CD4-positive, CD25-positive, alpha-beta regulatory T cell (primary cell): ENCODE measurements around the gene PPP2R5C. TPM values are rescaled to one million over a fixed set of nuclear protein-coding genes. Genes with fewer than 3 reads are reported as not detected.
A peak's percentile ranks its signal among the peaks of the same experiment; 100 is the strongest.

Experiments used
- ATAC-seq, 2 donors: fragments of 150-1000 bp; cut with Tn5 transposase; one replicate each; pipeline ENCODE4 v1.10.0; 2021; ENCODE audit warnings: low read depth in 2 of 2, moderate number of reproducible peaks in 2 of 2, moderate library complexity in 1 of 2
- DNase-seq, 3 donors: peaks; one replicate each; pipeline versions ENCODE4 v3.0.0 to v3.0.0-alpha.2; 2012 to 2022; ENCODE audit warnings: mixed read lengths in 1 of 3
- H3K27ac ChIP-seq: one replicate; pipeline ENCODE4 v1.7.0; 2013; ENCODE audit warnings: mild to moderate bottlenecking, low read length; ENCODE audit not compliant: insufficient read depth, poor library complexity, severe bottlenecking
- H3K27me3 ChIP-seq: one replicate; pipeline ENCODE4 v1.7.0; 2013; ENCODE audit warnings: low read length; ENCODE audit not compliant: control insufficient read depth, insufficient read depth
- H3K36me3 ChIP-seq: one replicate; pipeline ENCODE4 v1.7.0; 2013; ENCODE audit warnings: mild to moderate bottlenecking, low read length, moderate library complexity; ENCODE audit not compliant: control insufficient read depth, insufficient read depth
- H3K4me1 ChIP-seq: 2 replicates; pipeline ENCODE4 v1.7.0; 2013; ENCODE audit warnings: mild to moderate bottlenecking, low read length; ENCODE audit not compliant: insufficient read depth, control insufficient read depth, poor library complexity, severe bottlenecking
- H3K4me3 ChIP-seq: one replicate; pipeline ENCODE4 v1.7.0; 2013; ENCODE audit warnings: low read depth, mild to moderate bottlenecking, low read length, moderate library complexity
- H3K9me3 ChIP-seq, 2 experiments: 1 replicate in 1 of 2; 2 replicates in 1 of 2; pipeline ENCODE4 v1.7.0; 2013; ENCODE audit warnings: low read length in 2 of 2, mild to moderate bottlenecking in 1 of 2, moderate library complexity in 1 of 2; ENCODE audit not compliant: control insufficient read depth in 2 of 2
- H3K27ac Mint-ChIP-seq, 3 donors: one replicate each; pipeline ENCODE4 v1.8.0; 2020 to 2022; ENCODE audit warnings: mild to moderate bottlenecking in 3 of 3, mixed read lengths in 3 of 3, moderate library complexity in 2 of 3
- H3K27me3 Mint-ChIP-seq: one replicate; pipeline ENCODE4 v1.8.0; 2022; ENCODE audit warnings: mild to moderate bottlenecking, mixed read lengths
- H3K36me3 Mint-ChIP-seq: one replicate; pipeline ENCODE4 v1.8.0; 2020; ENCODE audit warnings: mixed read lengths
- H3K4me1 Mint-ChIP-seq, 4 donors: one replicate each; pipeline ENCODE4 v1.8.0; 2020 to 2022; ENCODE audit warnings: mixed read lengths in 4 of 4, mild to moderate bottlenecking in 1 of 4
- H3K4me3 Mint-ChIP-seq, 4 donors: one replicate each; pipeline ENCODE4 v1.8.0; 2020 to 2022; ENCODE audit warnings: mild to moderate bottlenecking in 4 of 4, mixed read lengths in 4 of 4, moderate library complexity in 3 of 4
- H3K9me3 Mint-ChIP-seq, 7 donors: one replicate each; pipeline ENCODE4 v1.8.0; 2020 to 2022; ENCODE audit warnings: mixed read lengths in 7 of 7, mild to moderate bottlenecking in 3 of 7, moderate library complexity in 2 of 7
- polyA plus RNA-seq, 4 donors: library from polyadenylated mRNA; unstranded; fragments of 300-500 nt; fragmentation: Illumina TruSeq; gene quantifications; one replicate each; pipeline ENCODE4 v1.2.3, GENCODE V29; 2021
- total RNA-seq: library from RNA; stranded (reverse); gene quantifications from one replicate; pipeline ENCODE4 v1.2.3, GENCODE V29; 2022

Gene PPP2R5C
- total and polyA plus RNA-seq, 5 donors from 2014 or later, result 244 to 650 (median 282) TPM

DNA sequence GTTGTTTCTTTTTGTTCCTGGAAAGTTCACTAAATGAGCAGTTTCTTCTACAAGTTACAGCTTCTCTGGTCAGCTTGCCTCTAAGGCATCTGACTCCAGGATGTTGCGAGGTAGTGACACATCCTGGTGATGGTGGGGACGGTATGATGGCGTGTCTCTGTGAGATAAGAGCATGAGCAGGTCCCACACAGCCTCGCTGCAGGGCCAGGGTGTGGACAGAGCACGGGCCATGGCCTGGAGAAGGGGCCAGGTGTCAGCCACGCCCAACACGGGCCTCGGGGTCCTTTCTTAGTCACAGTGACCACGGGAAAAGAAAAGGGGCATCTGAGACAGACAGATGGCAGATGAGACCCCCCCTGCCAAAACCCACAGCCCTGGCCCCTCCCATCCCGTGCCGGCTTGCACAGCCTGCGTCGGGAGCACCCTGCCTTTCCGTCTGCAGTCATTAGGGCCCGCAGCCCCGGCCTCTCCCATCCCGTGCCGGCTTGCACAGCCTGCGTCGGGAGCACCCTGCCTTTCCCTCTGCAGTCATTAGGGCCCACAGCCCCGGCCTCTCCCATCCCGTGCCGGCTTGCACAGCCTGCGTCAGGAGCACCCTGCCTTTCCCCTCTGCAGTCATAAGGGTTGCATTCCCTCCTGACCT lies 123.5 kb downstream of the PPP2R5C start:
- peaks cover 0 to 3% of the 10 kb centered on the region in 2 experiments for H3K9me3 ChIP-seq
- no peak for ATAC-seq
- no peak overlapping the region for H3K4me3 ChIP-seq
- DNase-seq, result peak in 1 of 3 donors; percentile 30
- H3K27ac ChIP-seq, result no peak overlapping the region
- H3K27me3 ChIP-seq, result no peaks in the 10 kb centered on the region
- Mint-ChIP-seq H3K9me3 (no peaks in the 10 kb centered on the region), H3K27me3 (no peaks in the 10 kb centered on the region), H3K4me3 (no peak overlapping the region), H3K36me3 (peaks cover 47% of the 10 kb centered on the region), H3K4me1 (peaks cover 4 to 29% (median 8%) of the 10 kb centered on the region in 4 donors), H3K27ac (peak overlapping the region in 2 of 3 donors; percentile 58 to 76)
- no peaks in the 10 kb centered on the region for H3K4me1 ChIP-seq
- peaks cover 86% of the 10 kb centered on the region for H3K36me3 ChIP-seq

DNA sequence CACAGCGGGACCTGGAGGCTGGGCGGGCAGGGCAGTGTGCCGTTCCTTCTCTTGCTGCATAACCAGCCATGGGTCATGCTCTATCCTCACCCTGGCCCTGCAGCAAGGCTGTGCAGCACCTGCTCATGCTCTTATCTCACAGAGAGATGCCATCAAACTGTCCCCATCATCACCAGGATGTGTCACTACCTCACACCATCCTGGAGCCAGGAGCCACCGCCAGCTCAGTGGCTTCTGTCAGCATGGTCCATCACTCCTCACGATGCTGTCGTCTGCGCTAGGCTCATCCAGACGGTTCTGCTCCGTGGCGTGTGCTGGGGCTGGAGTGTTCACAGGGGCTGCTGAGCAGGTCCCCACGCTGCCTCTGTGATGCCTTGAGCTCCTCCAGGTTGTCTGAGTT lies 125.7 kb downstream of the PPP2R5C start:
- Histone ChIP-seq H3K9me3 (peaks cover 0 to 3% of the 10 kb centered on the region in 2 experiments), H3K4me1 (no peaks in the 10 kb centered on the region), H3K36me3 (peaks cover 91% of the 10 kb centered on the region), H3K27ac (no peak overlapping the region), H3K4me3 (no peak overlapping the region), H3K27me3 (no peaks in the 10 kb centered on the region)
- Mint-ChIP-seq H3K27me3 (no peaks in the 10 kb centered on the region), H3K9me3 (no peaks in the 10 kb centered on the region), H3K36me3 (peaks cover 50% of the 10 kb centered on the region), H3K4me3 (no peak overlapping the region), H3K27ac (no peak overlapping the region), H3K4me1 (peaks cover 0 to 10% (median 3%) of the 10 kb centered on the region in 4 donors)
- ATAC-seq (no peak), DNase-seq (no peak)

DNA sequence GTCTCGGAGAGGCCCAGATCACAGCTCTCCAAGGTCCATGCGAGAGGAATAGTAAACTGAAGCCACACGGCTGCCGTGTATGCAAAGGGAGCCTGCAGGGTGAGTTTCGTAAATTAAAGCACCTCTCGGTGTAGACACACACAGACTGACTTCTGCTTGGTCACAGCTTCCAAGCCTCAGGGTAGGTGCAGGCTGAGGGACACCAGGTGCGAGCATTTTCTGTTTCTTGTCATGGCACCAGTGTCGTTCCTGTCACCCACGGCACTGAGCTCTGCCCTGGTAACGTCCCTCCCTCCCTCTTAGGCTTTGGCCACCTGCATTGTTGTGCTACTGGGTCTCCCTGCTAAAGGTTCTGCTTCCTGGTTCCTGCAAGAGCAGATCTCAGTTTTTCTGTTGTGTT lies 126.7 kb downstream of the PPP2R5C start:
- Histone ChIP-seq H3K27me3 (no peaks in the 10 kb centered on the region), H3K9me3 (peaks cover 0 to 3% of the 10 kb centered on the region in 2 experiments), H3K27ac (no peak overlapping the region), H3K4me3 (no peak overlapping the region), H3K4me1 (no peaks in the 10 kb centered on the region), H3K36me3 (peaks cover 90% of the 10 kb centered on the region)
- Mint-ChIP-seq H3K9me3 (no peaks in the 10 kb centered on the region), H3K4me1 (peaks cover 0 to 4% (median 1%) of the 10 kb centered on the region in 4 donors), H3K27me3 (no peaks in the 10 kb centered on the region), H3K4me3 (no peak overlapping the region), H3K27ac (no peak overlapping the region), H3K36me3 (peaks cover 40% of the 10 kb centered on the region)
- no peak for DNase-seq
- no peak for ATAC-seq

DNA sequence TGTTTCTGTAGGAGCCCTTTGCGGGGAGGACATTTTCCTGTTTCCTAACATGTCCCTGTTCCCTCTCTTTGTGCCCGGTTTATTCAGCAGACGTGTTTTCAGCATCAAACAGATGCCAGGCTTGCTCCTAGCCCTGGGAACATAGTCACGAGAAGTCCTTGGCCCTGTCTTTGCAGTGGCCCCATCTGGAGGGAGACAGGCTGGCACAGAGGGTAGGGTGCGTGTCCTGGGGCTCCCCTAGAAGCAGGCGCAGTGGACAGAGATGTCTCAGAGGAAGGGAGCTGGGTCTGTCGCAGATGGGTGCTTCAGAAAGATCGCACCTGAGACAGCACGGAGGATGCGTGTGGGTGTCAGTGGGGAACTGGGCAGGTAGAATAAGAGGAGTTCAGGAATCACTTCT lies 127.9 kb downstream of the PPP2R5C start:
- Mint-ChIP-seq H3K4me3 (no peak overlapping the region), H3K27me3 (no peaks in the 10 kb centered on the region), H3K27ac (peak overlapping the region; percentile 51 to 89 (median 56)), H3K4me1 (no peaks in the 10 kb centered on the region), H3K36me3 (peaks cover 34% of the 10 kb centered on the region), H3K9me3 (no peaks in the 10 kb centered on the region)
- Histone ChIP-seq H3K36me3 (peaks cover 88% of the 10 kb centered on the region), H3K4me1 (no peaks in the 10 kb centered on the region), H3K4me3 (no peak overlapping the region), H3K27ac (no peak overlapping the region), H3K9me3 (peaks cover 0 to 3% of the 10 kb centered on the region in 2 experiments), H3K27me3 (no peaks in the 10 kb centered on the region)
- DNase-seq (no peak), ATAC-seq (no peak)

DNA sequence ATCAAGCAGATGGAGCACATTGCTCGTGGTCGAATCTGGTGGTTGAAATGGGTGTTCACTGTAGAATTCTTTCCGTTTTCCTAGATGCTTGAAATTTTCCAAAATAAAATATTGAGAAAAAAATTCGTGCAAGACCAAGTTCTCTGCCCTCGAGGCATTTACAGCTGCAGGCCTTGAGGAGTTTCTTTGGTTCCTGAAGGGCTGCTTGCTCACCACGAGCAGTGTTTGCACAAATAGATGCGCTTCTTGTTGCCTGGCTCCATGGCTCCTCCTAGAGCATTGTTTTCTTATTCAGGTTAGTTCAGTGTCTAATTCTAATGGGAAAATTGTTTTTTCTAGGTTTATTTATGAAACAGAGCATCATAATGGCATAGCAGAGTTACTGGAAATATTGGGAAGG lies 128.4 kb downstream of the PPP2R5C start:
- H3K4me3 Mint-ChIP-seq, result no peak overlapping the region
- Histone ChIP-seq H3K4me3 (no peak overlapping the region), H3K4me1 (no peaks in the 10 kb centered on the region), H3K27me3 (no peaks in the 10 kb centered on the region), H3K9me3 (peaks cover 0 to 3% of the 10 kb centered on the region in 2 experiments), H3K27ac (no peak overlapping the region), H3K36me3 (peaks cover 88% of the 10 kb centered on the region)
- H3K4me1 Mint-ChIP-seq, result no peaks in the 10 kb centered on the region
- peak in 1 of 3 donors; percentile 26 for DNase-seq
- no peak for ATAC-seq
- peaks cover 31% of the 10 kb centered on the region for H3K36me3 Mint-ChIP-seq
- peak overlapping the region in 2 of 3 donors; percentile 56 to 89 for H3K27ac Mint-ChIP-seq
- no peaks in the 10 kb centered on the region for H3K27me3 Mint-ChIP-seq
- H3K9me3 Mint-ChIP-seq, result no peaks in the 10 kb centered on the region

DNA sequence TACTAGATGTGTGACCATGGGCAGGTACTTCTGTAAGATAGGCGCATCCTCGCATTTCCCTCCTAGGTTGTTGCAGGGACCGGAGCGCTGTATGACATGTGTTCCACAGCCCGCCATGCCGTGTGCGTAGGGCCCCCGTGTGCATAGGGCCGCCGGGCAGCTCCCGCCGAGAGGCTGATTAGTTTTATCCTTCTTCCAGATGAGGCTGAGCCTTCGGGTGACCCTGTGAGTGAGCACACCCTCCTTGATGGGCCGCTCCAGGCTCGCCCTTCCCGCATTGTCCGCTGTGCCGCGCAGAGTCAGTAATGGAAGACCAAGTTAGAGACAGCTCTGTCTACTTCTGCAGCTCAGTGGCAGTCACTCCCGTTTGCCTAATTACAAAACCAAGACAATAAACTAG lies 130.0 kb downstream of the PPP2R5C start:
- H3K27me3 ChIP-seq, result no peaks in the 10 kb centered on the region
- Mint-ChIP-seq H3K4me1 (no peaks in the 10 kb centered on the region), H3K9me3 (no peaks in the 10 kb centered on the region), H3K27me3 (no peaks in the 10 kb centered on the region), H3K4me3 (no peak overlapping the region), H3K27ac (peak overlapping the region in 2 of 3 donors; percentile 36 to 74), H3K36me3 (peaks cover 27% of the 10 kb centered on the region)
- no peak for ATAC-seq
- H3K4me3 ChIP-seq, result no peak overlapping the region
- no peaks in the 10 kb centered on the region for H3K4me1 ChIP-seq
- H3K36me3 ChIP-seq, result peaks cover 85% of the 10 kb centered on the region
- no peak for DNase-seq
- H3K9me3 ChIP-seq, result no peaks in the 10 kb centered on the region
- no peak overlapping the region for H3K27ac ChIP-seq

DNA sequence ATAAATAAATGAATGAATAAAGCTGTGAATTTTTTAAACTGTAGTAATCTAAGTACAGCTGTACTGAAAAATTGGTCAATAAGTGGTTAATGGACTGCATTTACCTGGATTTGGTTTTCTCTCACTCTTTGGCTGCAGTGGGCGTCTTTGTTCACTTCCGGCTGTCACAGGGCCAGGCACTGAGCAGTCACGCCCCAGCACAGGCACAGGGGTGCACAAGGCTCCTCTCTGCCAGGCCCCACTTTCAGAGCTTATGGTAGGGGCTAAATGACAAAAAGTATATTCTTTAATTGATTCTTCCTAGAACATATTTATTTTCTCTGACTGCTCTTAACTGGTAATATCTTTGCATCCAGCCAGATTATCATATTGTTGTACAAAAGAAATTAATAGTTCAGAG lies 132.2 kb downstream of the PPP2R5C start:
- no peak overlapping the region for H3K4me3 Mint-ChIP-seq
- Histone ChIP-seq H3K36me3 (peaks cover 85% of the 10 kb centered on the region), H3K4me1 (no peaks in the 10 kb centered on the region), H3K27ac (no peak overlapping the region), H3K27me3 (no peaks in the 10 kb centered on the region), H3K9me3 (no peaks in the 10 kb centered on the region), H3K4me3 (no peak overlapping the region)
- H3K27ac Mint-ChIP-seq, result peak overlapping the region in 1 of 3 donors; percentile 76
- no peak for ATAC-seq
- H3K36me3 Mint-ChIP-seq, result peaks cover 34% of the 10 kb centered on the region
- no peak for DNase-seq
- no peaks in the 10 kb centered on the region for H3K9me3 Mint-ChIP-seq
- H3K4me1 Mint-ChIP-seq, result no peaks in the 10 kb centered on the region
- H3K27me3 Mint-ChIP-seq, result no peaks in the 10 kb centered on the region
